ENCODE data around the gene ST8SIA1. TPM values are rescaled to one million over a fixed set of nuclear protein-coding genes. Genes with fewer than 3 reads are reported as not detected.

The ST8SIA1 gene
- total and polyA plus RNA-seq, 7 donors = 0.06 to 1.3 (median 0.42) TPM

DNA sequence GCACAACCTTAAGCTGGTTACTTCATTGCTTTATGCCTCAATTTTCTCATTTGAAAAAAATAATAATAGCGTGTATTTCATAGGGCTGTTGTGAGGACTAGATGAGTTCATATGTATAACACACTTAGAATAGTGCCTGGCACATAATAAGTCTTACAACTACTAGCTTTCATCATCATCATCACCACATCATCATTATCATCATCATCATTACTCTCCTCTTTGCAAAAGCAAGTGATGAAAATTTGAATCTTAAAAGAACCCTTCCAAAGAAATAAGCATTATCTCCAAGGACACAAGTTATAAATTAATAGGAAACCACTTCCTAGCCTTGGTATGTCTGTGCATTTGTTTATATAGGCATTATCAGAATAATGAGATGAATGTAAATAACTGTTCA is 117.0 kb downstream of the ST8SIA1 start:
- no peak overlapping the region for H3K4me3 ChIP-seq
- H3K27ac ChIP-seq = no peak overlapping the region
- no peak for DNase-seq
- intact Hi-C loops (cut with DNase I) = no loop called here
- H3K4me1 ChIP-seq = no peaks in the 10 kb centered on the region
- no peak for ATAC-seq
- TF ChIP-seq, protein P1, sequence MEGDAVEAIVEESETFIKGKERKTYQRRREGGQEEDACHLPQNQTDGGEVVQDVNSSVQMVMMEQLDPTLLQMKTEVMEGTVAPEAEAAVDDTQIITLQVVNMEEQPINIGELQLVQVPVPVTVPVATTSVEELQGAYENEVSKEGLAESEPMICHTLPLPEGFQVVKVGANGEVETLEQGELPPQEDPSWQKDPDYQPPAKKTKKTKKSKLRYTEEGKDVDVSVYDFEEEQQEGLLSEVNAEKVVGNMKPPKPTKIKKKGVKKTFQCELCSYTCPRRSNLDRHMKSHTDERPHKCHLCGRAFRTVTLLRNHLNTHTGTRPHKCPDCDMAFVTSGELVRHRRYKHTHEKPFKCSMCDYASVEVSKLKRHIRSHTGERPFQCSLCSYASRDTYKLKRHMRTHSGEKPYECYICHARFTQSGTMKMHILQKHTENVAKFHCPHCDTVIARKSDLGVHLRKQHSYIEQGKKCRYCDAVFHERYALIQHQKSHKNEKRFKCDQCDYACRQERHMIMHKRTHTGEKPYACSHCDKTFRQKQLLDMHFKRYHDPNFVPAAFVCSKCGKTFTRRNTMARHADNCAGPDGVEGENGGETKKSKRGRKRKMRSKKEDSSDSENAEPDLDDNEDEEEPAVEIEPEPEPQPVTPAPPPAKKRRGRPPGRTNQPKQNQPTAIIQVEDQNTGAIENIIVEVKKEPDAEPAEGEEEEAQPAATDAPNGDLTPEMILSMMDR (IDR thresholded peaks at IDR 0.05) = no peak
- H3K36me3 ChIP-seq (ENCODE audit: insufficient read depth in 1 of 2, low read depth in 1 of 2) = no peaks in the 10 kb centered on the region
- 91 to 100% (median 97%) methylated on average over 1 of the region's 1 CpG for WGBS, 3 donors
- no peaks in the 10 kb centered on the region for H3K27me3 ChIP-seq (ENCODE audit: insufficient read depth in 3 of 3, low read length in 2 of 3)
- no peaks in the 10 kb centered on the region for H3K9me3 ChIP-seq

DNA sequence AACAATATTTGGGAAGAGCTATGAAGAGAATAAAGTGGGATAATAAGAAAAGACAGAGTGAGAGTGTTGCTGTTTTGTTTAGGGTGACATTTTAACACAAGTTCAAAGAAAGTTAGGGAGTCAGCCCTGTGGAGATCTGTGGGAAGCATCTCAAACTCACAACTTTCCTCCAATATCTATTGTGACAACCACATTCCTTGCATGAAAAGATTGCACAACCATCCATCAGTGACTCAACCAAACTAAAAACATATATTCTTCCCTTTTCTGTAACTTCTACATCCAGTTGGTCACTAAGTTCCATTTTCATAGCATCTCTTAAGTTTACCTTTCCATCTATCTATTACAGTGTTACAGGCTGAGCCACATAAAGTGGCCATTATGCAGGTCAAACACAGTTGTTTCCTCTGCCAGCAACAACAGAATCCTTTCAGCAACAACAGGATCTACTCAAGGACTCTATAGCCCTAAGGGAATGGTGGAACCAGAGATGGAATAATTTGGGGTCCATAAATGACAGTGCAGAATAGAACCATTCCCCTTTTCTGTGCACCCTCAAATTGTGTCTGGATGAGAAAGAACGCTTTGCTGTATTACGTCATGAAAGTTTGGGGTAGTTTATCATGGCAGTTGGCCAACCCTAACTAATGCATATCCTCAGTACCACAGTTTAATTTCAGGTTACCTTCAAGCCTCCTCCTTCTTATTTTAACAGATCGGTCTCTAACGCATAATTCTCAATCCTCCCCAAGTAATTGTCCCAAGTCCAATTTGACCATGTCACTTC is 118.8 kb downstream of the ST8SIA1 start:
- WGBS, 3 donors = 96 to 100% (median 97%) methylated on average over 4 of the region's 4 CpGs
- intact Hi-C loops (cut with DNase I) = no loop called here
- H3K4me3 ChIP-seq = no peak overlapping the region
- no peaks in the 10 kb centered on the region for H3K36me3 ChIP-seq (ENCODE audit: insufficient read depth in 1 of 2, low read depth in 1 of 2)
- ATAC-seq = no peak
- no peaks in the 10 kb centered on the region for H3K4me1 ChIP-seq
- no peaks in the 10 kb centered on the region for H3K27me3 ChIP-seq (ENCODE audit: insufficient read depth in 3 of 3, low read length in 2 of 3)
- DNase-seq = no peak
- TF ChIP-seq, protein P1 (IDR thresholded peaks at IDR 0.05) = no peak
- no peaks in the 10 kb centered on the region for H3K9me3 ChIP-seq
- H3K27ac ChIP-seq = no peak overlapping the region

DNA sequence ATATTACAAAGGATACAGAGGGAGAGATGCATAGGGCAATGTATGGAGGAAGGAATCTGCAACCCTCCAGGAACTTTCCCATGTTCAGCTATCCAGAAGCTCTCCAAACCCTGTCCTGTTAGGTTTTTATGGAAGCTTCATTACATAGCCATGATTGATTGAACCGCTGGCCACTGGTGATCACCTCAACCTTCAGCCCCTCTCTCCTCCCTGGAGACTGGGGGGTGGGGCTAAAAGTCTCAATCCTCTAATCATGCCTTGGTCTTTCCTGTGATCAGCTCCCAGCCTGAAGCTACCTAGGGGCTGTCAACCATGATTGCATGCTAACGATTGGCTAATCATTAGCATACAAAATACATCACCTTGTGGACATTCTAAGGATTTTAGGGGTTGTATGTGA is 123.4 kb downstream of the ST8SIA1 start:
- H3K27me3 ChIP-seq (ENCODE audit: insufficient read depth in 3 of 3, low read length in 2 of 3) = no peaks in the 10 kb centered on the region
- no peaks in the 10 kb centered on the region for H3K4me1 ChIP-seq
- ATAC-seq (no peak), DNase-seq (no peak)
- no peak overlapping the region for H3K27ac ChIP-seq
- WGBS, 3 donors = 95 to 100% (median 96%) methylated on average over 2 of the region's 2 CpGs
- H3K36me3 ChIP-seq (ENCODE audit: insufficient read depth in 1 of 2, low read depth in 1 of 2) = no peaks in the 10 kb centered on the region
- no peak overlapping the region for H3K4me3 ChIP-seq
- intact Hi-C loops (cut with DNase I) = no loop called here
- TF ChIP-seq, protein P1 (IDR thresholded peaks at IDR 0.05) = no peak
- H3K9me3 ChIP-seq = no peaks in the 10 kb centered on the region

DNA sequence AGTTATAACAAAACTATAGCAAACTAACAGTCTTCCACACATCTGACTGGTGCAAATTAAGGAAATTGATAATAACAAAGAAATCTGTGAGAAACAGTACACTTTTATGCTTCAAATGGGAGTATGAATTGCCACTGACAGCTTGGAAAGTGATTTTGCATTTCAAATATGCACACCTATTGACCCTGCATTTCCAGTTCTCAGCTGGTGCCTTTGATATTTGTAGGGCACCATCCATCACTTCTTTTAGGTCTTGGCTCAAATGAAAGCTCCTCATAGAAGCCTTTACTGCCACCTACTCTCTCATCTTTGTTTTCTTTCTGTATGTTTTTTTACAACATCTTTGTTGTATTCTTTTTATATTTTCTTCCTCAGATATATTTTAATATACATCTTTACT is 125.1 kb downstream of the ST8SIA1 start:
- Histone ChIP-seq H3K27ac (no peak overlapping the region), H3K9me3 (no peaks in the 10 kb centered on the region), H3K36me3 (ENCODE audit: insufficient read depth in 1 of 2, low read depth in 1 of 2) (no peaks in the 10 kb centered on the region), H3K27me3 (ENCODE audit: insufficient read depth in 3 of 3, low read length in 2 of 3) (no peaks in the 10 kb centered on the region), H3K4me3 (no peak overlapping the region), H3K4me1 (no peaks in the 10 kb centered on the region)
- TF ChIP-seq, protein P1 (IDR thresholded peaks at IDR 0.05) = no peak
- no peak for ATAC-seq
- intact Hi-C loops (cut with DNase I) = no loop called here
- no peak for DNase-seq
